Left forelimb (tissue), 1 donor: Measurements from ENCODE around the gene KPNA3.
"Not testable (repeated sequence)": the region's sequence is repeated elsewhere in the genome, so short reads cannot be mapped to it uniquely, and the experiment has no call there.

ENCODE experiments used
- DNase-seq: peaks from one replicate; pipeline ENCODE4 v3.0.0-alpha.2; 2018; ENCODE audit warnings: low spot score

KPNA3 gene

DNA sequence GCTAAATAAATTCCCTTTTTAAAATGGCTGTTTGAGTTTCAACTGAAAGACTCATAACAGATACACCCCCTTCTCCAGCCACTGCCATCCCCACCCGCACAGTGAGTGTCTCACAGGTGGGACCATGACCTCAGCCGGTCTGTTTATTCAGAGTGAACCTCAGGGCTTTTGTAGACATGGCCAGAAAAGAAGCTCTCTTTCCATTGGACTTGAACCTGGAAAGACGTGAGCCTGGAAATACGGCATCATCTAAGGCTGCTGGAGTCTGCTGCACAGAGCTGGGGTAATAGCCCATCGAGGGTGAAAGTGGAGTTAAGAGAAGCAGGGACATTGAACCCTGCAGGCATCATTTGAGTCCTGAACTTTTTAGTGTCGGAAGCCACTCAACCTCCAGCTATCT, 15.2 kb upstream of the KPNA3 start:
- no peak for DNase-seq

DNA sequence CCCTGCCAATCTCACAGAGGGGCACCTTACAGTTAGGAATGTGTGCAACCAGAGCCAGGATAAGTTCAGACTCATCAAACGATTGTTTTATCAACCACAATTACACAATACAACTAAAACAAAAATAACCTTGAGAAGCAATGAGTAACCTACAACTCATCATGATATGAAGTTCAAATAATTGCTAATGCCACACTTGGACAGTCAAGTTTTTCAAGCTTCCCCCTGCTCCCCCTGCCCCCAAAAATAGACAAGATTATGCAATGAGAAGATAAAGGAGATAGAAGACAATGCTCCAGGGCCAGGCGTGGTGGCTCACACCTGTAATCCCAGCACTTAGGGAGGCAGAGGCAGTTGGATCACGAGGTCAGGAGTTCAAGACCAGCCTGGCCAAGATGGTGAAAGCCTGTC, 13.6 kb upstream of the KPNA3 start:
- no peak for DNase-seq

DNA sequence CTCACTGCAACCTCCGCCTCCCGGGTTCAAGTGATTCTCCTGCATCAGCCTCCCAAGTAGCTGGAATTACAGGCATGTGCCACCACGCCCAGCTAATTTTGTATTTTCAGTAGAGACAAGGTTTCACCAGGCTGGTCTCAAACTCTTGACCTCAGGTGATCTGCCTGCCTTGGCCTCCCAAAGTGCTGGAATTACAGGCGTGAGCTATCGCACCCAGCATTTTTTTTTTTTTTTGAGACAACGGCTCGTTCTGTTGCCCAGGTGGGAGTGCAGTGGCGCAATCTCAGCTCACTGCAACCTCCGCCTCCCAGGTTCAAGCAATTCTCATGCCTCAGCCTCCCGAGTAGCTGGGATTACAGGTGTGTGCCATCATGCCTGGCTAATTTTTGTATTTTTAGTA, 10.6 kb upstream of the KPNA3 start:
- DNase-seq: not testable (repeated sequence)

DNA sequence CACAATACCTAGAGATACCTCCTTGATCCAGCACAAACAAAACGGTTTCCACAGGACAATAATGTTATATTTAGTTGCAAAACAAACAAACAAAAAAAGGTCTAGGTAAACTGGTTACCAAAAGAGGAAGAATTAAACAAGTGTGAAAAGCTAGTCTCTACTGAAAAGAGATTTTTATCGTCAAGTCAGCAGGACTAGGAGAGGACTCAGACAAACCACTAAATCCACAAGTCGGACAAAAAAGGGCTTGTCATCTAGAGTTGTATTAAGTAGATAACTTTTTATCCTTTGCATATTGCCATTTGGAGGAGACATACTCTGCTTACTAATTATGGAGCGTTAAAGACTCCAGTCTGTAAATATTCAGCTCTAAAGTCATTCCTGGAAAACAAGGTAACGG, 9.9 kb upstream of the KPNA3 start:
- DNase-seq: no peak

DNA sequence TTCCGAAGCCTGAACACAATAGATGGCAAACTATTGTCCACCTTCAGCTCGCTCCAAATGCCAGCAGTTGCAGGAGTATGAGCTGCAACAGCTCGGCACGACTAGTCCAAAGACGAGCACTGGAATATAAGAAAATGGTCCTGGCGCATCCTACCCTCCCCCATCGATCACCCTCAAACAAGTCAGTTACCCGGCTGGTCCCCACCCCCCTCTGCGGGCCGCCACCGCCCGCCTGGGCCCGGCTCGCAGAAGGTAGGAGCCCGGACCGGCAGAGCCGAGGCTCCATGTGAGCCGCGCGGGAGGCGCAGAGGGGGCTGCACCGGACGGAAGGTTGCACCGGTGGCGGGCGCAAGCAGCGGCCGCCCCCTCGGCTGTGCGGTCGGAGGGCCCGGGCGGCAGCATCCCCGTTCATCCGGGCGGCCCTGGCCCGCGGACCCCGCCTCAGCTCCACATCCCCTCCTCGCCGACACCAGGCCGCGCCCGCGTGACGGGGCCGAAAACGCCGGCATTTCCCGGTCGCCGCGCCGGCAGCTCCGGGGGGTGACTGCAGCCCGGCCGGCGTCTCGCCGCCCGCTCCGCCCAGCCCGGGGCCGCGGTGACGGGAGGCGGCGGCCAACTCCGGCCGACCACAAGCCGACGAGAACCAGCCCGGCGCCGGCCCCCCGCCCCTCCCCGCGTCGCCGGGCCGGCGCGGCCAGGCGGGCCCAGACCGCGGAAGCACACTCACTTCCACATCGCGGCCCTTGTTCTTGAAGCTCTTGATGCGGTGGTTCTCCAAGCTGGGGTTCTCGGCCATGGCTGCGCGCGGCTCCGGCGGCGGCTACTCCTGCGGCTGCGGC, 552 bp downstream of the KPNA3 start:
- peak; percentile 82 for DNase-seq

DNA sequence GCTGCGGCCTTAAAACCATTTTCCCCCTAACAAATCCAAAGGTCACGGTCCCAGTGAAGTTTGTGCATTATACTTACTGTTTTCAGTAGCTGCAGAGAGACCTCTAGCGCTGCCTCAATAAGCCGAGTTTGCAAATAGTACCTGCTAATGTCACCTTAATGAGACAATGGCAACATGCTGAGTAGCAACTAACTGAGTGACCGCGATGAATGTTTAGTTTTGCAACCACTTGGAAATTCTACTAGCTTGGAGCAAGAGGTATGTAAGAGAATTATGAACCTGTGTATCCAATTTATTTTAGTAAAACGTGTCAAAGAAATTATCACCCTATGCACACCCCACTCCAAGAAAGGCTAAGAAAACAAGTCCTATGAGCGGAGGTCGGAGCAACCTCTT, 1.2 kb downstream of the KPNA3 start:
- no peak for DNase-seq

DNA sequence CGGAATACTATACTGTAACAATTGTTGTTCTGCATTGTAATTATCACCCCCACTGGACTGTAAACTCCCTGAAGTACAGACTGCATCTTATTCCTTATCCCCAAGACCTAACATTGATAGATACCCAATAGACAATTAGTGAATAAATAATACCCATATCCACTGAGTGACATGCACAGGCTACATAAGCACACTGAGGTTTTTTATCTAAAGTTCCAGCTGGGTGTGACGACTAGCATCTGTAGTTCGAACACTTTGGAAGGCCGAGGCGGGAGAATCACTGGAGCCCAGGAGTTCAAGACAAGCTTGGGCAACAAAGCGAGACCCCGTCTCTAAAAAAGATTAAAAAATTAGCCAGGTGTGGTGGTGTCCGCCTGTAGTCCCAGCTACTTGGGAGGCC, 2.5 kb downstream of the KPNA3 start:
- DNase-seq: no peak

DNA sequence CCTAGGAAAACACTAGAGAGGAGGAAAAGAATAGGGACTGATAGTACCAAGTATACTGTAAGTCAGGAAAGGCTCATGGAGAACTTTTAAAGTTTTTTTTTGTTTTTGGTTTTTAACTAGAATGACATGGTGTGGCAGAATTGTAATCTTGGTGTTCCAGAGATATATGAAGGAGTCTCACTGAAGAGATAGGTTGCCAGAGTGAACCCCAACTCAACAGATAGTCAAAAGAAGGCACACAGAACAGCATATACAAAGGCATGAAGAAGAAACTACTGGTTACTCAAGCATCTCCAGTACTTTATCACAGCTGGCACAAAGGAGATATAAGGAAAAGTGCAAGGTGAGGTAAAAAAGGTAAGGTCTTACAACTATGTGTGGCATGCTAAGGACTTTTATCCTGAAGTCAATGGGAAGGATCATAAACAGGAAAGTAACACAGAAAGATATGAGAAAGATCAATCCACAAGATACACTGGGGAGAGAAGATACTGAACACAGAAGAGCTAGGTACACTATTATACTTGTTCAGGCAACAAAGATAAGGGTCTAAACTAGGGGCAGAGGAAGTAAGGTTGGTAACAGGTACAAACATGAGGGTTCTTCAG, 6.0 kb downstream of the KPNA3 start:
- DNase-seq: no peak

DNA sequence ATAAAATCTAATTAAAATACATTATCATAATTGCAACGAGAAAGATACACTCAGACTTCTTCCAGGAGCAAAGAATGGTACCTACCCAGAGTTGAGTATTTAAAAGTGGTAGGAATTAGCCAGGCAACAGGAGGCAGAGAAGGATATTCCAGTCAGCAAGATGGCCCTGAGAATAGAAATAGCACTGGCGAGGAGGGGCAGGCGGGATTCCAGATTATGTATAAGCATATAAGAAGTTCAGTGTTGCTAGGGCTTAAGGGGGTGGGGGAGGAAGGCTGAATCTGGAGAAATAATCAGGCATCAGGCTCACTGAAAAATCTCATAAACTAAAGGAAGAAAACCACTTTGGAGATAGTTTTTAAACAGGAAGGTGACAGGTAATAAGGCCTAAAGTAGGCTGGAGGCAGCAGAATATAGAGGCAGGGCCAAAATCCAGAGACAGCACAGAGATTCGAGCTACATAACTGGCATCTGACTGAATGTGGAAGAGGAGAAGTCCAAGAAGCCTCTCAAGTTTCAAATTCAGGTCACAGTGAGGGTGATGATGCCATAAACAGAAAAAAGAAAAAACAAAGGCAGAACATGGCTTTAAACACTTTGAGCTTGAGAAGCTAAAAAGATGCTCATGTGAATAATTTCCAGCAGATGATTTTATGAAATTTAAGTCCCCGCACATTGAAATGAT, 7.5 kb downstream of the KPNA3 start:
- DNase-seq: no peak

DNA sequence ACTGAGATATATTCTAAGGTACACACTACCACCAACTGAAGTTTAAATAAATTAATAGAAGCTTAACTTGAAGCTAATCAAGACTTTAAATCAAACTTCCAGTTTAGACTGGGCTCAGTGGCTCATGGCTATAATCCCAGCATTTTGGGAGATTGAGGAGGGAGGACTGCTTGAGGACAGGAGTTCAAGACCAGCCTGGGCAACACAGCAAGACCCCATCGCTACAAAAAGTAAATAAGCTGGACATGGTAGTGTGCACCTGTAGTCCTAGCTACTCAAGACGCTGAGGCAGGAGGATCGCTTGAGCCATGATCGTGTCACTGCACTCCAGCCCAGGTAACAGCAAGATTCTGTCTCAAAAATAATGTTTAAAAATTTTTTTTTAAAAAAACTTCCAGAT, 8.6 kb downstream of the KPNA3 start:
- no peak for DNase-seq

DNA sequence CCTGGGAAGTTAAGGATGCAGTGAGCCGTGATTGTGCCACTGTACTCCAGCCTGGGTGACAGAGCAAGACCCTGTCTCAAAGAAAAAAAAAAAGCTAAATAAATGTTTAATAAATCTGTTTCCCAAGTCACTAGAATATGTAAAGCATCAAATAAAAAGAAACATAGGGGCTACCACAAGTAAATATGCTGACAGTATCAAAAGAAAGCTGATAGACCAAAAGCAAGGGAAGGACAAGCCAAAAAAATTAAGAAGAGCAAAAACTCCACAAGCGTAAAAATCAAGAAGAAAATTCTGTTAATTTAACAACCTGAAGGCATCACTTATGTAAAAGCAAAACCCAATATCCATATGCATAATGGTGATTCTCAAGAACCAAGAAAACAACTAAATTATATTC, 9.7 kb downstream of the KPNA3 start:
- no peak for DNase-seq

DNA sequence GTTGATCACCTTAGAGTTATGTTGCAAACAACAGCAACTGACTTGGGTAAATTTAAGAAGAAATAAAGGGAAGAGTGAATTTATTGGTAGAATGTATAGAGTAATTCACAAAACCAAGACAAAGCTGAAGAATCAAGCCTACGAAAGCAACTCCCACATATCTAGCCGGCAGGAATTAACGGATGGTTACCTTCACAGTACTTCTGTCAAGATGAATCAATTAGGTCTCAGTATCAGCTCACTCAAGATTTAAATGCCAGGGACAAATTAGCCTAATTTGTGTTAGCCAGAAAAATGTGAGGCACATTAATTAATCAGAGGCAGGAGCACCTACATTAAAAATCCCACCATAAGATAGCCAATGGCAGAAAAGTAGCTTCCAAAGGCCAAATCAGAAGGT, 10.7 kb downstream of the KPNA3 start:
- no peak for DNase-seq

DNA sequence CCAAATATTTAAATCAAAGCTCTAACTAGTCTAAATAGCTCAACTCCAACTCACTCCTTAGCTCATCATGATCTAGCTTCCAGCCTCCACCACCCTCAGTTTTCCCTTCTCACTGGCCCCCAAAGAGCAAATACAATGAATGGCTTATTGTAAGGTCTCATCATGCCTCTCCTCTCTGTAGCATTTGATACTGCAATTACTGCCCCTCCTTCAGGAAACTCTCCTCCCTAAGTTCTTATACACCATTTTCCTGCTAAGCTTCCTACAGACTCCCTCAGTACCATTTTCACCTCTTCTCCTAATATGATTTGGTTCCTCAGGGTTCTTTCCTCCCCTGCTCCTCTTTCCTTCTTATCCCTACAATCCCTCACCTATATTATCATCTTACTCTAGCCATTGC, 12.8 kb downstream of the KPNA3 start:
- DNase-seq: no peak

DNA sequence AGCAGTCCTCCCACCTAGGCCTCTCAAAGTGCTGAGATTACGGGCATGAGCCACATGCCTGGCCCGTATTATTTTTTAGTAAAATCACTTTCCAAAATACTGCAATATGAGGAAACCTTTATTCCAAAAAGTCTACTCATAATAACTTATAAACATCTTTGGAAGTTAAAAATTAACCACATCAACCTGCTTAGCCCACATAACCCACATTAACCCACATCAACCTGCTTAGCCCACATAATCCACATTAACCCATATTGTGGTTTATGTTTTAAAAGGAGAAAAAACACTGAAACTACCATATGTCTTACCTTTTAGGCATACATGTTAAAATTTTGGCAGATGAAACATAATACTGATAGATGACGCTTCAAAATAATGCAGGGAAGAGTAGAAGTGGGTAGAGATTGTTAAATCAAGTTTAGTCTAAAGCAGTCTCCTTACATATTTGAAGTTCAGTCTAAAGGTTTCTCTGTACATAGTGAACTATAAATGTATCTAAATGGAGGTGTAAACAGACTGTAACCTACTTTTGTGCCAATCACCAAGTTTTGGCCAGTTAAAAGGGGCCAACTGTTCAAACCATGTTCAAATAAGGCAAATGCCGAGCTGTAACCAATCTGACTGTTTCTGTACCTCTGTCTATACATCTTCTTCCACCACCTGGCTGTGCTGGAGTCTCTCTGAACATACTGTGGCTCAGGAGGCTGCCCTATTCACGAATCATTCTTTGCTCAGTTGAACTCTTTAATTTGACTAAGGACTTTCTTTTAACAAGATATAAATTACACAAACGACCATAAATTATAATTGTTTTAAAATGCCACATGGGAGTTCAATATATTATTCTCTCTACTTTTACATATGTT, 14.5 kb downstream of the KPNA3 start:
- no peak for DNase-seq

DNA sequence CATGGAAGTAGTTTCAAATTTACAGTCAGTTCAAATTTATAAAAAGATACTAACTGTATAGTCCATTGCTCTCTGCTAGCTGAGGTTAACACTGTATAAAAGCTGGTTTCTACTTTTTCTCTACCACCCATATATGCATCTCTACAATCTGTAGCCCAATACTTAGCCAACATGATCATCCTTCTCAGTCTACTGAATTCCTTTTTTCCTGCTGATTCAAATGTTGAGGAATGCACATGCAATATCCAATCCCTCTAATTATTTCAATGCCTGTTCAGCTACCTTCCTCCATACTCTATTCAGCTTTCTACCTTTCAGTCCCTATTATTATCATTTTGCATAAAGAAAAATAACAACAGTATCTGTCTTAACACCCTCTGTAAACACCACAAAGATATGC, 15.6 kb downstream of the KPNA3 start:
- no peak for DNase-seq

DNA sequence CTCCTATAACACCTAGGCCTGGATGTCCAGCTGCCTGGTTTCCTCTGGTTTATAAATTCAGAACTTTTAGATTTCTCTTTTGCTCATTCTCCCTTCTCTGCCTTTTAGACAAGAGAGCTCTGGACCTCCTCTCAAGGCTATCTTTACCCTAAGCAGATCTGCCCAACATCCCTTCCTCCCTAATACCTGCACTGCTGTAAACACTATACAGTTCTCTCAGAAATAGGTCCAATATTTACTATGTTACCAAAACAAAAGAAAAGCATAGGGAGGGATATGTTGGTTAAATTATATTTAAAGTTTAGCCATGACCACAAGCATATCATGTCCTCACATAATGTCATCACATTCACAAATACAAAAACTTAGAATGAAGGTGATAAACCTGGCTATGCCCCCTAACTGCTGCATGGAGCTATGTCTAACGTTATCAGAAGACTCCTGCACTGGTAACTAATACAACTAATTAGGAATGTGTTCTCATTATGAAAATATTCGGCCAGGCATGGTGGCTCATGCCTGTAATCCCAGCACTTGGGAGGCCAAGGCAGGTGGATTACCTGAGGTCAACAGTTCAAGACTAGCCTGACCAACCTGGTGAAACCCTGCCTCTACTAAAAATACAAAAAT, 18.0 kb downstream of the KPNA3 start:
- DNase-seq: no peak

DNA sequence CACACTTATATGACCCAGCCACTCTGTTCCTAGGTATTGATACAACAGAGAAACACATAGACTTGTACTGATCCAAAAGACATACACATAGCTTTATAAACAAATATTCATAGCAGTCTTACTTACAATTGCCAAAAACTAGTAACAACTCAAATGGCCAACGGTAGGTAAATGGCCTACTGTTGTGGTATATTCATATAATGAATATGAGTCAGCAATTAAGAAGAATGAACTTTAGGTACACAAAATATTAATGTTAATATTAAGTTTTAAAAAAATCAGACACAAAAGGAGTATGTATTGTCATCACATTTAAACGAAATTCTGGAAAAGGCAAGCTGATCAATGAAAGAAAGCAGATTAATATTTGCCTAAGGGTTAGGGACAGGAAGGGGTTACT, 19.7 kb downstream of the KPNA3 start:
- DNase-seq: no peak

DNA sequence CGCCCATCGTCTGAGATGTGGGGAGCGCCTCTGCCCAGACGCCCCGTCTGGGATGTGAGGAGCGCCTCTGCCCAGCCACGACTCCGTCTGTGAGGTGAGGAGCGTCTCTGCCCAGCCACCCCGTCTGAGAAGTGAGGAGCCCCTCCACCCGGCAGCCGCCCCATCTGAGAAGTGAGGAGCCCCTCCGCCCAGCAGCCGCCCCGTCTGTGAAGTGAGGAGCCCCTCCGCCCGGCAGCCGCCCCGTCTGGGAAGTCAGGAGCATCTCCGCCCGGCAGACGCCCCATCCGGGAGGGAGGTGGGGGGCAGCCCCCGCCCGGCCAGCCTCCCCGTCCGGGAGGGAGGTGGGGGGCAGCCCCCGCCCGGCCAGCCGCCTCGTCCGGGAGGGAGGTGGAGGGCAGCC, 30.7 kb downstream of the KPNA3 start:
- DNase-seq: not testable (repeated sequence)

DNA sequence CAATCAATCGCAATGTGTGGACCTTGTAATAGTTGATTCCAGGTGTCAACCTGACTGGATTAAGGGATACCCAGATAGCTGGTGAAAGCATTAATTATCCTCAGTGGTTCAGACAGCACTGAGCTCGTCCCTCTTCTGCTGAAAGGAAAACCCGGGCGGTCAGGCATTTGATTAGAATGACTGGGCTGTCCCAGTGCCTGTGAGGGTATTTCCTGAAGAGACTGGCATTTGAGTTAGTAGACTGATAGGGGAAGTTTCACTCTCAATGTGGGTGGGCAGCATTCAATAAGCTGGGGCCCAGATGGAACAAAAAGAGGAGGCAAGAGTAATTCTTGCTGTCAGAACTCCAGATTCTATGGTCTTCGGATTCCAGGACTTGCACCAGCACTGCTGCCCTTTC, 31.9 kb downstream of the KPNA3 start:
- DNase-seq: no peak

DNA sequence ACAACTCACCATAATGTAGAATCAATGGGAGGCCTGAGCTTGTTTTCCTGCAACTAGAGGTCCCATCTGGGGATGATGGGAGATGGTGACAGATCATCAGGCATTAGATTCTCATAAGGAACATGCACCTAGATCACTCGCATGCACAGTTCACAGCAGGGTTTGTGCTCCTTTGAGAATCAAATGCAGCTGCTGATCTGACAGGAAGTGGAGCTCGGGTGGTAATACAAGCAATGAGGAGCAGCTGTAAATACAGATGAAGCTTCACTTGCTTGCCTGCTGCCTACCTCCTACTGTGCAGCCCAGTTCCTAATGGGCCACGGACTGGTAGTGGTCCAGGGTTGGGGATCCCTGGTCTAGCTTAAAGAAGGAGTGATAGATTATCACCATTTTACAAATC, 33.0 kb downstream of the KPNA3 start:
- DNase-seq: no peak

DNA sequence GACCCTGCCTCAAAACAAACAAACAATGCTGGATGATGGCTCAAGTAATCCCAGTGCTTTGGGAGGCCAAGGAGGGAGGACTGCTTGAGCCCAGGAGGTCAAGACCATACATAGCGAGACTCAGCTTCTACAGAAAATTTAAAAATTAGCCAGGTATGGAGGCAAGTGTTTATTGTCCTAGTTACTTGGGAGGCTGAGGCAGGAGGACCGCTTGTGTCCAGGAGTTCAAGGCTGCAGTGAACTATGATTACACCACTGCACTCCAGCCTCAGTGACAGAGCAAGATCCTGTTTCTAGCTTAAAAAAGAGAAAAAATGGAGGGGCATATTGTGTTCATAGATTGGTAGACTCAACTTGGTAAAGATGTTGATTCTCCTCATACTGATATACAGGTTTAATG, 36.2 kb downstream of the KPNA3 start:
- DNase-seq: no peak

DNA sequence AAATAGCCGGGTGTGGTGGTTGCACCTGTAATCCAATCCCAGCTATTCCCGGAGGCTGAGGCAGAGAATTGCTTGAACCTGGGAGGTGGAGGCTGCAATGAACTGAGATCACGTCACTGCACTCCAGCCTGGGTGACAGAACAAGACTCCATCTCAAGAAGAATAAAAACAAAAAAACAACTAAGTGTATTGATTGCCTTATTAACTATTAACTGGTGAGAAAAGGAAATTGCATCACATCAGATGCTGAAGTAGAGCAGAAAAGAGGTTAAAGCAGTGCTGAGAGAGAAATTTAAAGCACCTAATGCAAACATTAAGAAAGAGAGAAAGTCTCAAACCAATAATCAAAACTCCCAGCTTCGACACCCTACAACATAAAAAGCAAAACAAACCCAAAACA, 38.3 kb downstream of the KPNA3 start:
- DNase-seq: no peak
